GM21447 (cell line): ENCODE measurements around the gene AVL9.
"Not testable (repeated sequence)": the region's sequence is repeated elsewhere in the genome, so short reads cannot be mapped to it uniquely, and the experiment has no call there.

Source experiments
- ATAC-seq: cut with Tn5 transposase; IDR thresholded peaks from one replicate; pipeline ENCODE4 v1.9.1; 2021; ENCODE audit not compliant: unreplicated experiment

Gene AVL9

GRCh38 chr7:32495298-32496051 is at the start of gene AVL9:
TSS of gene AVL9 (plus strand) at chr7:32495489. CDS start at chr7:32495710, 221 bp downstream.
- peak; percentile 91 for ATAC-seq

- no peak for ATAC-seq
Measured at GRCh38 chr7:32447218-32447617, 48.1 kb upstream of the AVL9 start.

- no peak for ATAC-seq
Measured at GRCh38 chr7:32453341-32454011, 41.8 kb upstream of the AVL9 start.

- no peak for ATAC-seq
Measured at GRCh38 chr7:32458025-32458424, 37.3 kb upstream of the AVL9 start.

GRCh38 chr7:32459788-32460187 is 35.5 kb upstream of the AVL9 start:
- ATAC-seq: no peak

- ATAC-seq: no peak
Measured at GRCh38 chr7:32461484-32461883, 33.8 kb upstream of the AVL9 start.

- no peak for ATAC-seq
Measured at GRCh38 chr7:32462451-32462850, 32.8 kb upstream of the AVL9 start.

- ATAC-seq: no peak
Measured at GRCh38 chr7:32462977-32463376, 32.3 kb upstream of the AVL9 start.

- ATAC-seq: not testable (repeated sequence)
Measured at GRCh38 chr7:32464641-32465416, 30.5 kb upstream of the AVL9 start.

GRCh38 chr7:32470004-32470403 is 25.3 kb upstream of the AVL9 start:
- not testable (repeated sequence) for ATAC-seq

- ATAC-seq: no peak
Measured at GRCh38 chr7:32470871-32471270, 24.4 kb upstream of the AVL9 start.

GRCh38 chr7:32472015-32472414 is 23.3 kb upstream of the AVL9 start:
- no peak for ATAC-seq

GRCh38 chr7:32474008-32474407 is 21.3 kb upstream of the AVL9 start:
- ATAC-seq: no peak

- ATAC-seq: no peak
Measured at GRCh38 chr7:32476816-32477648, 18.3 kb upstream of the AVL9 start.

GRCh38 chr7:32477649-32477980 is 17.7 kb upstream of the AVL9 start:
- no peak for ATAC-seq

- no peak for ATAC-seq
Measured at GRCh38 chr7:32479574-32480200, 15.6 kb upstream of the AVL9 start.

GRCh38 chr7:32481176-32481575 is 14.1 kb upstream of the AVL9 start:
- ATAC-seq: no peak

GRCh38 chr7:32481921-32482320 is 13.4 kb upstream of the AVL9 start:
- ATAC-seq: no peak

- peak; percentile 31 for ATAC-seq
Measured at GRCh38 chr7:32489788-32490126, 5.5 kb upstream of the AVL9 start.

GRCh38 chr7:32490127-32490796 is 5.0 kb upstream of the AVL9 start, which contains the start of gene LSM5:
TSS of gene LSM5 (minus strand) at chr7:32490380. CDS start at chr7:32490365, 15 bp downstream.
- ATAC-seq: peak; percentile 84
